HG02938 (cell line): ENCODE results near the gene KRT77.

Experiments
- ATAC-seq: cut with Tn5 transposase; IDR thresholded peaks from one replicate; pipeline ENCODE4 v1.9.1; 2021; ENCODE audit warnings: mild to moderate bottlenecking, moderate library complexity; ENCODE audit not compliant: unreplicated experiment

The KRT77 gene

DNA sequence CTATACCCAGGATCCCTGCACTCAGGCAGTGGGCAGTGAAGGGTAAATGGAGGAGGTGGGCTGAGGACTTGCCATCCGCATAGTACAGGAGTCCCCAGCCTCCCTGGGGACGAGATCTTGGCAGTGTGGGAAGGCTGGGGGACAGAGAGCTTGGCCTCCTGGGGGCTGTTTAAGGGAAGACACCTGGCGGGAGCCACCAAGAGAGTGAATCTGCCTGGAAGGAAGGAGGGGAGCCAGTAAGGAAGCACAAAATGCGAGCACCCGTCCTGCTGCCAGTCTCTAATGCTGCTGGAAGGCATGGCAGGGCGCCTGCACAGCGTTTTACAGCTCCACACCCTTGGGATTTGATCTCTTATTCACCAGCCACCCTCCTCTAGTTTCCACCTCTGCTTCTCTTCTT lies 43.9 kb downstream of the KRT77 start:
- no peak for ATAC-seq

DNA sequence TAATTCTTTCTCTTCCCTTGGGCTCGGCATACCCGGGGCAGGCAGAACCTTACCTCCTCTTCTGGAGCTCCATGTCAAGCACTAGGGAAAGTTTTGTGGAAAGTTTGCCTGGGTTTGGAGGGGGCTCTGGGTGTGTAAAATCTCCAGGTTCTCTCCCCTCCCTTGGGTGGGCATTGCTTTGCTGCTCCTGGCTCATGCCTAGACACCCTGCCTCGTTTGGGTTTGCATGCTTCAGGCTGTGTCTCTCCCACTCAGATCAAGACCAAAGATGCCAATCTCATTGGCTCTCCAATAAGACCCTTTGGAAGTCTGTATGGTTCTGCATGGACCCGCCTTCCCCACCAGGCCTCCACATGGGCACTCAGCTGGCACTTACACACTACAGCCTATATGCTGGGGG lies 45.1 kb downstream of the KRT77 start:
- no peak for ATAC-seq

DNA sequence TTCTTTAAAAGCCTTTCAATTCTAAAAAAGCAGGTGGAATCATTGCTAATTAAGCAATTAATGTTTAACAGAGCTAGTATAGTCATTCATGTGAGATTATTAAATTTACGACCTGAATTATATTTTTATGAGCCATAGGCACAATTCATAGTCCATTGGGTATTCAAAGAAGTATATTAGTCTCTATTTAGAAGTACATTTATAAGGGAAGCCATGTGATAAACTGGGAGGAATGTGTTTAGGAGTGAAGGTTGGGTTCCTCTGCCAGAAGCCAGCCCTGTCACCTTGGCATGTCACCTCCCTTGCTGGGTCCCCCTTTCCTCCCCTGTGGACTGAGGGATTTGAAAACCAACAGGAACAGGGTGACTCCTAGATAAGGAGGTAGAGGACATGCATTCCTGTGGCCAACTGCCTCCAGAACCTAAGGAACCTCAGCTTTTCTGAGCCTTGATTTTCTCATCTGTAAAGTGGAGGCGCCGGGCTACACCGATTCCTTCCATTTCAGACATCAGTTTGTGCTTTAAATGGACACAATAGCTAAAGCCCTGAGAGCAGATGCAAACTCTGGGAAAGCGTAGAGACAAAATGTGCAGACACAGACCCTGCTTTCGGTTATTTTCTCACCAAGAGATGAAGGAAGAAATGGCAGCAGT lies 45.9 kb downstream of the KRT77 start:
- no peak for ATAC-seq

GRCh38 chr12:52656616-52657015 lies 46.7 kb downstream of the KRT77 start:
- ATAC-seq, result no peak

- no peak for ATAC-seq
Observed at GRCh38 chr12:52655720-52656124, 47.6 kb downstream of the KRT77 start.

- ATAC-seq, result no peak
Observed at GRCh38 chr12:52655251-52655650, 48.1 kb downstream of the KRT77 start.

DNA sequence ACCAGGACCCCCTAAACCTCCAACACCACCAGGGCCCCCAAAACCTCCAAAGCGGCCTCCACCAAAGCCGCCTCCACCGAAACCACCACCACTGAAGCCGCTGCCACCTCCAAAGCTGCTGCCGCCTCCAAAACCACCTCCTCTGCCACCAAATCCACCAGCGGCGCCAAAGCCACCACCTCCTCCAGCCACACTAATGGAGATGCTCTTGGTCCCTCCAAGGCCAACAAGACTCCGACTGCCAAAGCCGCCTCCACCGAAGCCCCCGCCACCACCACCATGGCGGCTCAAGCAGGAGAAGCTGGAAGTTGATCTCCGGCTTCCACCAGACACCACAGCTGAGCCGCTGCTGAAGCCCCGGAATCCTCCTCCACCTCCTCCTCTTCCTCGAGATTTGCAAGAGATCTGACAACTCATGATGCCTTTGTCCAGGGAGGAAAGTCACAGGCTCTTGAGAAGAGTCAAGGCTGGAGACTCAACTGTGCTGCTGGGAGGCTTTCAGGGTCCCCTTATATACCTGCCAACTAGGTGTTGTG lies 51.5 kb downstream of the KRT77 start, which contains the start of gene KRT2:
Gene KRT2 (minus strand): TSS at position 486 of the 536 bp plus-strand sequence. CDS start 69 bp downstream, at position 417.
- ATAC-seq, result no peak

DNA sequence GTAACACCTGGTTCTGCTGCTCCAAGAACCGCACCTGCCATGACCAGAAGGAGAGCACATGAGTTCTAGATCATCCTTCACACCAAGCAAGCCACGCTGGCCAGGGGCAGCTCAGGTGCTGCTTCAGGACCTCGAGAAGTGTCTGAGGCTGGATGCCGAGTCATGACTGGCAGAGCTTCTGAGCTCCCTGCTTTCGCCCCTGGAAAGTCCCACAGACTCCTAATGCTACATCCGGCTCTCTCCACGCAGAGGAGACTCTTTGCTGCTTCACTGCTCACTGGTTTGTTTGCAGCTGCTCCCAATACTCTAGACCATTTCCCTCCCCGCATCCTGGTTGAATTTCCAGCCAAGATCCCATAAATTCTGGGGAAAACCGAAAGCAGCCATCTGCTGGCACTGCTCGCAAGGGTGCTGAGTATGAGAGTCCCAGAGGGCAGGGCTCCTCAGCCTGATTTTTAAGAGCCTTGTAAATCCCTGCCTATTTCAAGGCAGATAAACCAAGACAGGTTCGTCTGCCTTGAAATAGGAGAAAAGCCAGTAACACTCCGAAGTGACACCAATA lies 52.7 kb downstream of the KRT77 start:
- no peak for ATAC-seq

DNA sequence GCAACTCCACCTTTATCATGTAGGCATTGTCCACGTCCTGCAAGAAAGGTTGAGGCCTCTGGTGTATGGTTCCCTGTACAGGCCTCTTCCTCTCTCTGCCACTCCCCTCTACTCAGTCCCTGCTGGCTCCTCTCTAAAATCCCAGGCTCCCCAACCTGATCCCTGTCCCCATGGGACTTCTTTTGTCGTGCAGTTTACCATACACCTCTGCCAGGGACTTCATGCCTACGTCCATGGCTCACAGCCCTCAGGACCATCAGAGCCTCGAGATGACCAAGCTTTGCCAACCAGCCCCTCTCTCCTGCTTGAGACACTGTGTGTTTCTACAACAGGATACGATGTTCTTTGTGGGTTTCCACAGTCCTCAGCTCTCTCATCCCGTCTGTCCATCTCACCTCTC lies 54.3 kb downstream of the KRT77 start:
- no peak for ATAC-seq

DNA sequence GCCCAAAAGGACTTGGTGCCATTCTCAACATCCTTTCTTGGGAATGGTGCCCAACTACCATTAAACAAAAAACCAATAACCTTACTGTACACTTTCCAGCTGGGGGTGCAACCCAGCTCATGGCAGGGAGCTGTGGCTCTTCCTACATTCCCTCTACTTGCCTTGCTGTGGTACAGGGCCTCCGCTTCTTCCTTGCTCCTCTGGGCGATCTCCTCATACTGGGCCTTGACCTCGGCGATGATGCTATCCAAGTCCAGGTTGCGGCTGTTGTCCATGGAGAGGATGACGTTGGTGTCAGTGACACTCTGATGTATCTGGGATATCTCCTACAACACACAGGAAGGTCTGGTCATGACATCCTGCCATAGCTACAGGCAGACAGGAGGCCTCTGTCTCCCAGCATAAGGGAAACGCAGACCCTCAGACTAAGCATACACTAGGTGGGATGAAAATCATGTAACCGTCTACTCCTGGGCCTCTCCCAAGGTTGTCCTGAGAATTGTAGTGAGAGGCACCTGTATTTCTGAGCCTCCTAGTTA lies 55.2 kb downstream of the KRT77 start:
- ATAC-seq, result no peak

DNA sequence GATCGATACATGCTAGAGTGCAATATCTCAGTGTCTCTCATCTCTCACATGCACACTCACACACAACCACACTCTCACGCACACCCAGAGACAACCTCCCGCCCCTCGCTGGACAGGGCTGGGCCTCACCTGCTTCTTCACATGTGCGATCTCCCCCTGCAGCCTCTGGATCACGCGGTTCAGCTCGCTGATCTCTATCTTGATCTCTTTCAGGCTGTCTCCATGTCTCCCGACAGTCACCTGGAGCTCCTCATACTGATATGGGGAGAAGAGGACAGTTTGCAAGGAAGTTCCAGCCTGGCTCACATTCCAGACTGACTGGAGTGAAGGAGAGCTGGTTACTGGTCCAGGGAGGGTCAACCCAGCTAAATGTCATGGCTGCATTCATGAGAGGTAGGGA lies 55.7 kb downstream of the KRT77 start:
- ATAC-seq, result no peak

- no peak for ATAC-seq
Observed at GRCh38 chr12:52646613-52647012, 56.7 kb downstream of the KRT77 start.

DNA sequence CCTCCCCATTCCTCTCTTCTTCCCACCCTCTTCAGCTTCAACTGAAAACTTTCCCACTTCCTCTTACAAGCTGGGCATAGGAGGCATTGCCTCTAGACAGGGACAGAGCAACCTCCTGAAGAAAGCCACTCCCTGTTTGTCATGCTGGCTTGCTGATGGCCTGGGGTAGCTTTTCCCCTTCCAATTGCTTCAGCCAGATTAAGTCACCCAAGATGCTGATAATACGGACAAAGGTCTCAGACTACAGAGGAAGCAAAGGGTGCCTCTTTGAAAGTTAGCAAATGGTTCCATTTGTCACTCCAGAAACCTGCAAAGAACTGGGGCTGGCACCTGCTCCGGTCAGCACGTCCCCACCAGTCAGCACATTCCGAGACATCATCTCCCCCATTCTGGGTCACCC lies 57.3 kb downstream of the KRT77 start:
- no peak for ATAC-seq

DNA sequence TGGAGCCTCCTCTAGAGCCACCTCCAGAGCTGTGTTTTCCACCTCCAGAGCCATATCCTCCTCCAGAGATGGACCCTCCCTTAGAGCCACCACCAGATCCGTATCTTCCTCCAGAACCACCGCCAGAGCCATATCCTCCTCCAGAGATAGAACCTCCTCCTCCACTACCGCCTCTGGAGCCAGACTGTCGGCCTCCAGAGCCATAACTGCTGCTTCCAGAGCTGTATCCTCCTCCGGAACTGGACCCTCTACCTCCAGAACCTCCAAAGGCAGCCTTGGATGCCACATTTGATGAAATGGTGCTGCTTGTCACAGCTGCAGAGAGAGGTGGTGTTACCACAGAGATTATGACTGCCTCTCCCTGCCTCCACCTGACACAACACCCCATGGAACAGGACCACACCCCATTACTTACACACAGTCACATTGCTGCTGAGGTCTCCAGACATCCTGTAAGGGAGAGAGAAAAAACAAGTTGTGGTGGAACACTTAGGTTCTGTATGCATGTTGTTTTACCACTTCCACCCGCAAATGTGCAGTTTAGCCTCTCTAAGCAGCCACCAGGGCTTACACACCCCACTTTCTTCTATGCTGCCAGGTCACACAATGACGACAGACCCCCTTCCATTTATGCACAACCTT lies 58.1 kb downstream of the KRT77 start:
- no peak for ATAC-seq

DNA sequence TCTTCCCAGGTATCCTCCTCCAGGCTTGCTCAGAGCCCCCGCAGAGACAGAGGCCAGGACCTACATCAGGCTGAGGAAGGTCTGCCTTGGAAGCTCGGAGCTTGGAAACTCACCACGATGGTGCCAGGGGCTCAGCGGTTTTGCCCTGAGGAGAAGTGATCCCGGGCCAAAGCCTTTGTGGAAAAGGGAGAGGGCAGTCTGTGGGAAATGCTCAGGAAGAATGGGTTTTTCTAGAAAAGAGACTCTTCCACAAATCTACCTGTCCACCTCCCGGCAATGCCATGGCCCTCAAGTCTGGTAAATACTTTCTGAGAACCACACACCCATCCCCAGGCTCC lies 59.3 kb downstream of the KRT77 start:
- no peak for ATAC-seq

- ATAC-seq, result no peak
Observed at GRCh38 chr12:52643233-52644077, 59.9 kb downstream of the KRT77 start.

GRCh38 chr12:52641468-52641867 lies 61.9 kb downstream of the KRT77 start:
- ATAC-seq, result no peak
